Natural killer cell (primary cell): ENCODE results near the gene RASAL3. TPM values are rescaled to one million over a fixed set of nuclear protein-coding genes. Genes with fewer than 3 reads are reported as not detected.
"Not testable (repeated sequence)": the region's sequence is repeated elsewhere in the genome, so short reads cannot be mapped to it uniquely, and the experiment has no call there.

Source experiments
- ATAC-seq, 3 donors: fragments of 150-1000 bp in 2 of 3; fragments of 200-7000 bp in 1 of 3; cut with Tn5 transposase; 1 replicate in 1 of 3; 2 replicates in 2 of 3; pipeline ENCODE4 v1.10.0; 2021; ENCODE audit warnings: mild to moderate bottlenecking in 2 of 3, moderate library complexity in 2 of 3
- DNase-seq, 2 donors: peaks; one replicate each; pipeline versions ENCODE4 v3.0.0 to v3.0.0-alpha.2; 2013 to 2021; ENCODE audit warnings: mixed read lengths in 1 of 2
- H3K27ac ChIP-seq: one replicate; pipeline ENCODE4 v1.5.1; 2013; ENCODE audit warnings: mild to moderate bottlenecking, low read length
- H3K27me3 ChIP-seq: one replicate; pipeline ENCODE4 v1.6.1; 2013; ENCODE audit warnings: low read length; ENCODE audit not compliant: control insufficient read depth, insufficient read depth
- H3K36me3 ChIP-seq: one replicate; pipeline ENCODE4 v1.6.1; 2013; ENCODE audit warnings: low read length; ENCODE audit not compliant: control insufficient read depth, insufficient read depth
- H3K4me1 ChIP-seq: one replicate; pipeline ENCODE4 v1.6.1; 2013; ENCODE audit warnings: low read length; ENCODE audit not compliant: control insufficient read depth, insufficient read depth
- H3K4me3 ChIP-seq: one replicate; pipeline ENCODE4 v1.5.1; 2013; ENCODE audit warnings: low read length
- H3K9me3 ChIP-seq: one replicate; pipeline ENCODE4 v1.6.1; 2013; ENCODE audit warnings: low read length; ENCODE audit not compliant: control insufficient read depth, insufficient read depth
- H3K27ac Mint-ChIP-seq, 2 donors: one replicate each; pipeline ENCODE4 v1.8.0; 2022; ENCODE audit warnings: mild to moderate bottlenecking in 2 of 2, mixed read lengths in 2 of 2, moderate library complexity in 1 of 2
- H3K27me3 Mint-ChIP-seq, 2 donors: one replicate each; pipeline ENCODE4 v1.8.0; 2022; ENCODE audit warnings: low read depth in 2 of 2, mixed read lengths in 2 of 2
- H3K36me3 Mint-ChIP-seq: one replicate; pipeline ENCODE4 v1.8.0; 2022; ENCODE audit warnings: mixed read lengths
- H3K4me1 Mint-ChIP-seq, 2 donors: one replicate each; pipeline ENCODE4 v1.8.0; 2022; ENCODE audit warnings: mixed read lengths in 2 of 2
- H3K4me3 Mint-ChIP-seq: one replicate; pipeline ENCODE4 v1.8.0; 2022; ENCODE audit warnings: mild to moderate bottlenecking, moderate library complexity, mixed read lengths
- H3K9me3 Mint-ChIP-seq, 2 donors: one replicate each; pipeline ENCODE4 v1.8.0; 2022; ENCODE audit warnings: mixed read lengths in 2 of 2
- WGBS: methylation state at CpG from one replicate; pipeline ENCODE4 v1.1.7; 2013; ENCODE audit warnings: missing lambda C conversion rate; ENCODE audit not compliant: insufficient coverage; 5-methylcytosine and 5-hydroxymethylcytosine counted together
- intact Hi-C: fragments of 100-400 bp; cut with micrococcal nuclease; formaldehyde crosslinking; loops from one replicate; pipeline ENCODE4 v1.14.2; 2022
- total RNA-seq, 4 donors: library from RNA; stranded (reverse); fragments of 120-200 nt in 1 of 4; gene quantifications; one replicate each; pipeline versions ENCODE4 v1.2.3 to v1.2.4, GENCODE V29; 2013 to 2022
- TF ChIP-seq, protein P1 (sequence below): fragments of 200-600 bp; IDR thresholded peaks from one replicate; pipeline ENCODE4 v1.8.0; 2022; ENCODE audit warnings: antibody characterized with exemption

Gene RASAL3
- total RNA-seq, 3 donors from 2014 or later (not counting 1 experiment from before 2014, with no cell fraction given): 217 to 283 (median 224) TPM

- Mint-ChIP-seq H3K27ac (peak overlapping the region; percentile 91 to 98), H3K27me3 (no peaks in the 10 kb centered on the region), H3K36me3 (no peaks in the 10 kb centered on the region), H3K4me1 (peaks cover 46 to 50% of the 10 kb centered on the region in 2 donors), H3K9me3 (no peaks in the 10 kb centered on the region), H3K4me3 (peak overlapping the region; percentile 95)
- Histone ChIP-seq H3K27ac (peak overlapping the region; percentile 50), H3K27me3 (no peaks in the 10 kb centered on the region), H3K4me1 (peaks cover 28% of the 10 kb centered on the region), H3K36me3 (peaks cover 2% of the 10 kb centered on the region), H3K4me3 (peak overlapping the region; percentile 86), H3K9me3 (no peaks in the 10 kb centered on the region)
- ATAC-seq: no peak
- intact Hi-C loops: no loop called here
- DNase-seq: no peak
- TF ChIP-seq, protein P1, sequence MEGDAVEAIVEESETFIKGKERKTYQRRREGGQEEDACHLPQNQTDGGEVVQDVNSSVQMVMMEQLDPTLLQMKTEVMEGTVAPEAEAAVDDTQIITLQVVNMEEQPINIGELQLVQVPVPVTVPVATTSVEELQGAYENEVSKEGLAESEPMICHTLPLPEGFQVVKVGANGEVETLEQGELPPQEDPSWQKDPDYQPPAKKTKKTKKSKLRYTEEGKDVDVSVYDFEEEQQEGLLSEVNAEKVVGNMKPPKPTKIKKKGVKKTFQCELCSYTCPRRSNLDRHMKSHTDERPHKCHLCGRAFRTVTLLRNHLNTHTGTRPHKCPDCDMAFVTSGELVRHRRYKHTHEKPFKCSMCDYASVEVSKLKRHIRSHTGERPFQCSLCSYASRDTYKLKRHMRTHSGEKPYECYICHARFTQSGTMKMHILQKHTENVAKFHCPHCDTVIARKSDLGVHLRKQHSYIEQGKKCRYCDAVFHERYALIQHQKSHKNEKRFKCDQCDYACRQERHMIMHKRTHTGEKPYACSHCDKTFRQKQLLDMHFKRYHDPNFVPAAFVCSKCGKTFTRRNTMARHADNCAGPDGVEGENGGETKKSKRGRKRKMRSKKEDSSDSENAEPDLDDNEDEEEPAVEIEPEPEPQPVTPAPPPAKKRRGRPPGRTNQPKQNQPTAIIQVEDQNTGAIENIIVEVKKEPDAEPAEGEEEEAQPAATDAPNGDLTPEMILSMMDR: no peak
- WGBS: 11% methylated on average over 9 of the region's 9 CpGs
These were observed 46.6 kb downstream of the RASAL3 start for GRCh38 chr19:15417699-15418098.

- H3K27ac ChIP-seq: no peak overlapping the region
- intact Hi-C loops: no loop called here
- no peaks in the 10 kb centered on the region for H3K9me3 ChIP-seq
- H3K36me3 ChIP-seq: peaks cover 17% of the 10 kb centered on the region
- no peak overlapping the region for H3K4me3 Mint-ChIP-seq
- H3K4me1 ChIP-seq: peaks cover 19% of the 10 kb centered on the region
- 81% methylated on average over 4 of the region's 4 CpGs for WGBS
- no peaks in the 10 kb centered on the region for H3K27me3 ChIP-seq
- no peak overlapping the region for H3K4me3 ChIP-seq
- no peaks in the 10 kb centered on the region for H3K9me3 Mint-ChIP-seq
- no peaks in the 10 kb centered on the region for H3K36me3 Mint-ChIP-seq
- peaks cover 34 to 38% of the 10 kb centered on the region in 2 donors for H3K4me1 Mint-ChIP-seq
- ATAC-seq: no peak
- no peak for DNase-seq
- H3K27me3 Mint-ChIP-seq: no peaks in the 10 kb centered on the region
- H3K27ac Mint-ChIP-seq: peak overlapping the region in 1 of 2 donors; percentile 36
- TF ChIP-seq, protein P1: no peak
These were observed 51.5 kb downstream of the RASAL3 start for GRCh38 chr19:15412832-15413231.

DNA sequence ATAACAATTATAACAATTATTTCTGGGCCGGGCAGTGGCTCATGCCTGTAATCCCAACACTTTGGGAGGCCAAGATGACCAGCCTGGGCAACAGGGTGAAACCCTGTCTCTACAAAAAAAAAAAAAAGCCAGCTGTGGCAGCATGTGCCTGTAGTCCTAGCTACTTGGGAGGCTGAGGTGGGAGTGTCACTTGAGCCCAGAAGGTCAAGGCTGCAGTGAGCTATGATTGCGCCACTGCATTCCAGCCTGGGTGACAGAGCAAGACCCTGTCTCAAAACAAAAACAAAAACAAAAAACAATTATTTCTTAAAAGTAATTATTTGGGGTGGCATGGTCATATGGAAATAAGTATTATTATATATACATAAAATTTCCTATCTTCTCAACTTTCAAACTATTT, 53.0 kb downstream of the RASAL3 start:
- H3K27me3 ChIP-seq, H3K4me3 ChIP-seq, H3K27me3 Mint-ChIP-seq, H3K27ac Mint-ChIP-seq, H3K4me1 ChIP-seq, intact Hi-C loops, DNase-seq, H3K4me3 Mint-ChIP-seq, ATAC-seq, H3K36me3 Mint-ChIP-seq, H3K9me3 ChIP-seq, H3K27ac ChIP-seq, H3K9me3 Mint-ChIP-seq: not testable (repeated sequence)
- peaks cover 26% of the 10 kb centered on the region in 2 donors for H3K4me1 Mint-ChIP-seq
- 100% methylated on average over 1 of the region's 2 CpGs for WGBS
- H3K36me3 ChIP-seq: peaks cover 20% of the 10 kb centered on the region

DNA sequence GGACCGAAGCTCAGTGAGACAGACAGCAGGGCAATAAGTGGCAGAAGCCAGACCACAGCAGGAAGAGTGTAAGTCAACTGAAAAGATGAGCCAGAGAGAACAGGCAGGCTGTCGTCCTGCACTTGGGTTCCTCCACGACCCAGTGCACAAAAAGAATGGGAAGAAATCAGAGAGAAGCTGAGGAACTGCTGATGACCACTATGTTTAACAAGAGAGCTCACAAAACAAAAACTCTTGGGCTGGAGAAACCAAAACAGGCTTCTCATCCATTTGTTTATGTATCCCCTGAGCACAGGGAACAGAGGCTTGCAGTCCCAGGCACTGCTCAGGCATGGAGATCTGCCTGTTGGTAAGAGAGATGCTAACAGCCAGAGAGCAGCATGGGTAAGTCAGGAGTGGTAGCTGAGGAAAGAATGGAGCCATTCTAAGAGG, 59.5 kb downstream of the RASAL3 start:
- peaks cover 53% of the 10 kb centered on the region for H3K36me3 ChIP-seq
- H3K4me3 Mint-ChIP-seq: no peak overlapping the region
- ATAC-seq (no peak), DNase-seq (no peak)
- no peaks in the 10 kb centered on the region for H3K9me3 Mint-ChIP-seq
- H3K4me1 Mint-ChIP-seq: peaks cover 29 to 35% of the 10 kb centered on the region in 2 donors
- no peak overlapping the region for H3K4me3 ChIP-seq
- no peaks in the 10 kb centered on the region for H3K27me3 Mint-ChIP-seq
- H3K4me1 ChIP-seq: peaks cover 10% of the 10 kb centered on the region
- H3K27me3 ChIP-seq: no peaks in the 10 kb centered on the region
- H3K27ac ChIP-seq: no peak overlapping the region
- H3K36me3 Mint-ChIP-seq: no peaks in the 10 kb centered on the region
- H3K27ac Mint-ChIP-seq: peak overlapping the region in 1 of 2 donors; percentile 5
- TF ChIP-seq, protein P1: no peak
- H3K9me3 ChIP-seq: no peaks in the 10 kb centered on the region
- 55% methylated on average over 3 of the region's 3 CpGs for WGBS
- intact Hi-C loops: no loop called here
